ENCODE results near the gene MRPL54.
"Not testable (repeated sequence)": the region's sequence is repeated elsewhere in the genome, so short reads cannot be mapped to it uniquely, and the experiment has no call there.

Gene MRPL54

DNA sequence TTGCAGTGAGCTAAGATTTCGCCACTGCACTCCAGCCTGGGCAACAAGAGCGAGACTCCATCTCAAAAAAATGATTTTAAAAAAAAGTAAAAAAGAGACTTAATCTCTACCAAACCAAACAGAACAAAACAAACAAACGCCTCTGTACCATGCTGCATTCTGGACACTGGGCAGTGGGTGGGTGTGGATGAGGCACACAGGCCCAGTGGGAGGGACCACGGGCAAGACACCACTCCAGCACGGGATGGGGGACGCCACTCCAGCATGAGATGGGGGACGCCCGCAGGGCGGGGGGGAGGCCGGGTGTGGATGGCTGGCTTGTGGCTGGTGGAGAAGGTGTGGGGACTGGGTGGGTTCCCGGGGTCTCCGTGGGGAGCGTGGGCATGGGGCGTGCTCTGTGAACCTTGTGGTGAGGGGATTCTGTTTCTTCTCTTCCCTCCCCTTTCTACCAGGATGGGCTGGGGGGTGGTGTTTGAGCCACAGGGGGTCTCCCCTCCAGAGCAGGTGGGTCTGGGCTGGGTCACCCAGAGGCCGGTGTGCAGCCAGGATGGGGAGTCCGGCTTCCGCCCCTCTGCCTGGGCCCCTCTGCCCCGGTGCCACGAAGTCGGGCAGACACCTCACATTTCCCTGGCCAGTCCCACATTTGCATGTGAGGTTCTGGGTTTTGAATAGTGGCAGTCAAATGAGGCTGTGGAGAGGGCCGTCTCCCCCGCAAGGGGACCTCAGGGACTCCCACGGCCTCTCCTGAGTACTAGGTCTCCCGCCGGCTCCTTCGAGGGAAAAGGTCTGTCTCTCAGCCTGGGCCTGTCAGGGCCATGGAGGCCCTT lies 47.6 kb downstream of the MRPL54 start:
- H3K27me3 ChIP-seq (ENCODE audit: insufficient read depth, poor library complexity, severe bottlenecking), result no peaks in the 10 kb centered on the region
- no peaks in the 10 kb centered on the region for H3K4me1 ChIP-seq (ENCODE audit: insufficient read depth, poor library complexity, severe bottlenecking)
- no peaks in the 10 kb centered on the region for H3K36me3 ChIP-seq (ENCODE audit: low read depth)
- ATAC-seq (ENCODE audit: low read depth) (no peak), DNase-seq (ENCODE audit: low spot score) (no peak)
- no peaks in the 10 kb centered on the region for H3K9me3 ChIP-seq (ENCODE audit: severe bottlenecking)
- H3K4me3 ChIP-seq (ENCODE audit: severe bottlenecking), result no peak overlapping the region
- TF ChIP-seq, protein P1, sequence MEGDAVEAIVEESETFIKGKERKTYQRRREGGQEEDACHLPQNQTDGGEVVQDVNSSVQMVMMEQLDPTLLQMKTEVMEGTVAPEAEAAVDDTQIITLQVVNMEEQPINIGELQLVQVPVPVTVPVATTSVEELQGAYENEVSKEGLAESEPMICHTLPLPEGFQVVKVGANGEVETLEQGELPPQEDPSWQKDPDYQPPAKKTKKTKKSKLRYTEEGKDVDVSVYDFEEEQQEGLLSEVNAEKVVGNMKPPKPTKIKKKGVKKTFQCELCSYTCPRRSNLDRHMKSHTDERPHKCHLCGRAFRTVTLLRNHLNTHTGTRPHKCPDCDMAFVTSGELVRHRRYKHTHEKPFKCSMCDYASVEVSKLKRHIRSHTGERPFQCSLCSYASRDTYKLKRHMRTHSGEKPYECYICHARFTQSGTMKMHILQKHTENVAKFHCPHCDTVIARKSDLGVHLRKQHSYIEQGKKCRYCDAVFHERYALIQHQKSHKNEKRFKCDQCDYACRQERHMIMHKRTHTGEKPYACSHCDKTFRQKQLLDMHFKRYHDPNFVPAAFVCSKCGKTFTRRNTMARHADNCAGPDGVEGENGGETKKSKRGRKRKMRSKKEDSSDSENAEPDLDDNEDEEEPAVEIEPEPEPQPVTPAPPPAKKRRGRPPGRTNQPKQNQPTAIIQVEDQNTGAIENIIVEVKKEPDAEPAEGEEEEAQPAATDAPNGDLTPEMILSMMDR (IDR thresholded peaks at IDR 0.05; ENCODE audit: poor library complexity, severe bottlenecking), result no peak
- H3K27ac ChIP-seq (ENCODE audit: poor library complexity, severe bottlenecking), result no peak overlapping the region

- Histone ChIP-seq H3K27ac (ENCODE audit: poor library complexity, severe bottlenecking) (no peak overlapping the region), H3K9me3 (ENCODE audit: severe bottlenecking) (no peaks in the 10 kb centered on the region), H3K27me3 (ENCODE audit: insufficient read depth, poor library complexity, severe bottlenecking) (no peaks in the 10 kb centered on the region), H3K4me1 (ENCODE audit: insufficient read depth, poor library complexity, severe bottlenecking) (no peaks in the 10 kb centered on the region), H3K4me3 (ENCODE audit: severe bottlenecking) (no peak overlapping the region), H3K36me3 (ENCODE audit: low read depth) (no peaks in the 10 kb centered on the region)
- DNase-seq (ENCODE audit: low spot score) (no peak), ATAC-seq (ENCODE audit: low read depth) (no peak)
- TF ChIP-seq, protein P1 (IDR thresholded peaks at IDR 0.05; ENCODE audit: poor library complexity, severe bottlenecking), result no peak
Observed at GRCh38 chr19:3810708-3811355, 48.4 kb downstream of the MRPL54 start.

DNA sequence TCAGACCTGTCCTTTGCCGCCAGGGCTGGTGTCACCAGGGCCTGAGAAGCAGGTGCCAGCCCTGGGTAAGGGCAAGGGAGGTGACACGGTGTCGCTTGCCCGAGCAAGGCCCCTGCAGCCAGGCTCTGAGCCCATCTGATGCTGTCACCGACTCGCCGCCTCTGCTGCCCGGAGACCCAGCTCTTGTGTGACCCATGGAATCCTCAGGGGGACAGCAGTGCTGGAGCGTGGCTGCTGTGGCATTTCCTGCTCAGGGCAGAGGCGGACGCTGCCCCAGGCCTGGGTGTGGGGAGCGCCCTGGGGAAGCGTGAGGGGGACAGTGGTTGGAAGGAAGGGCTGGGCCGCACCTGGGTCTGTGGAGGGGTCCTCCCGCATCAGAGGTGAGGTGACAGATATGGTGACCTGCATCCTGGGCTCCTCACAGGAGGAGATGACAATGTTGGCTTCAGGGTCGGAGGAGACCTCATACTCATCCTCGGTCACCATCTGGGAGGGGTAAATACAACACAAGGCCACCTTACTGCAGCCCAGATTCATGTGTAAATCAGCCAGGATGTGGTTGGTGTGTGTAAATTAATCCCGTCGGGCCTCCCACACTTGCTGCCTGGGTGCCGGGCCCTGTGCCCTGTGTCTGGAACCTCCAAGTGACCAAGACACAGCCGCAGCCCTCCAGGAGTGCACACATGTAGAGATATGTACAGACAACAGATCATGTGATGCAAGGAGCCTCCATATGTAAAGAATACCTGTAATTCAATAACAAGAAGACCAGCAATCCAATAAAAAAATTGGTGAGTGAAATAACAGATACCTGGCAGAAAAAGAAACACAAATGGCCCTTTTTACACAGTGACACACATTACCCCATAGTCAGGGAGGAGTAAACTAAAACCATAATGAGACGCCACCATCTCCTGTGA lies 51.3 kb downstream of the MRPL54 start:
- no peaks in the 10 kb centered on the region for H3K36me3 ChIP-seq (ENCODE audit: low read depth)
- ATAC-seq (ENCODE audit: low read depth), result no peak

DNA sequence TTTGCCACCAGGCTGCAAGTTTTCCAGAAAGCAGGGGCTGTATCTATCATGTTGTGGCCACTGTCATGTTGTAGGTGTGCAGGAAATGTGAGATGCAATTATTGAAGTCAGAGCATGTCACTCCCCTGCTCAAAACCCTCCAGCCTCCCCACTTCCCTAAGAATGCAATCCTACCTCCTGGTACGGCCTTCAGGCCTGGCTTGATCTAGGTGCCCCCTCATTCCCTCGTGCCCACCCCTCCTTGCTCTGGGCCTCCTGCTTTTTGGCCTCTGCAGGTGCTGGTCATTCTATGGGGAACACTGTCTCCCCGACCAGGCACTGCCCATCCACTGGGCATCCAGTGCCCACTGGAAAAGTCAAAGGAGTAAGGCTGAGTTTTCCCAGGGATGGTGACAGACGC lies 52.2 kb downstream of the MRPL54 start:
- ATAC-seq (ENCODE audit: low read depth), result no peak

More for the DNA sequence above, 51.3 kb downstream of the MRPL54 start:
- no peaks in the 10 kb centered on the region for H3K27me3 ChIP-seq (ENCODE audit: insufficient read depth, poor library complexity, severe bottlenecking)
- no peak overlapping the region for H3K4me3 ChIP-seq (ENCODE audit: severe bottlenecking)
- TF ChIP-seq, protein P1 (IDR thresholded peaks at IDR 0.05; ENCODE audit: poor library complexity, severe bottlenecking), result no peak
- no peaks in the 10 kb centered on the region for H3K4me1 ChIP-seq (ENCODE audit: insufficient read depth, poor library complexity, severe bottlenecking)
- no peaks in the 10 kb centered on the region for H3K9me3 ChIP-seq (ENCODE audit: severe bottlenecking)
- DNase-seq (ENCODE audit: low spot score), result no peak
- no peak overlapping the region for H3K27ac ChIP-seq (ENCODE audit: poor library complexity, severe bottlenecking)

GRCh38 chr19:3816148-3816547 lies 53.7 kb downstream of the MRPL54 start:
- H3K4me1 ChIP-seq (ENCODE audit: insufficient read depth, poor library complexity, severe bottlenecking); H3K27ac ChIP-seq (ENCODE audit: poor library complexity, severe bottlenecking); H3K4me3 ChIP-seq (ENCODE audit: severe bottlenecking); H3K27me3 ChIP-seq (ENCODE audit: insufficient read depth, poor library complexity, severe bottlenecking); H3K36me3 ChIP-seq (ENCODE audit: low read depth); H3K9me3 ChIP-seq (ENCODE audit: severe bottlenecking); ATAC-seq (ENCODE audit: low read depth); DNase-seq (ENCODE audit: low spot score): not testable (repeated sequence)

More for the DNA sequence above, 52.2 kb downstream of the MRPL54 start:
- TF ChIP-seq, protein P1 (IDR thresholded peaks at IDR 0.05; ENCODE audit: poor library complexity, severe bottlenecking), result no peak
- Histone ChIP-seq H3K27ac (ENCODE audit: poor library complexity, severe bottlenecking) (no peak overlapping the region), H3K9me3 (ENCODE audit: severe bottlenecking) (no peaks in the 10 kb centered on the region), H3K4me3 (ENCODE audit: severe bottlenecking) (no peak overlapping the region), H3K27me3 (ENCODE audit: insufficient read depth, poor library complexity, severe bottlenecking) (no peaks in the 10 kb centered on the region), H3K4me1 (ENCODE audit: insufficient read depth, poor library complexity, severe bottlenecking) (no peaks in the 10 kb centered on the region), H3K36me3 (ENCODE audit: low read depth) (no peaks in the 10 kb centered on the region)
- DNase-seq (ENCODE audit: low spot score), result no peak
